Activated CD4-positive, alpha-beta T cell treated with anti-CD3 and anti-CD28 coated beads for 1 hour (primary cell): Measurements from ENCODE around the gene KLRD1.
"Not testable (repeated sequence)": the region's sequence is repeated elsewhere in the genome, so short reads cannot be mapped to it uniquely, and the experiment has no call there.

Experiments used
- DNase-seq: peaks from one replicate; pipeline ENCODE4 v3.0.0-alpha.2; 2020

The KLRD1 gene

GRCh38 chr12:10369557-10370415 lies 62.1 kb downstream of the KLRD1 start:
- no peak for DNase-seq

- not testable (repeated sequence) for DNase-seq
Observed at GRCh38 chr12:10371893-10372535, 64.3 kb downstream of the KLRD1 start.

DNA sequence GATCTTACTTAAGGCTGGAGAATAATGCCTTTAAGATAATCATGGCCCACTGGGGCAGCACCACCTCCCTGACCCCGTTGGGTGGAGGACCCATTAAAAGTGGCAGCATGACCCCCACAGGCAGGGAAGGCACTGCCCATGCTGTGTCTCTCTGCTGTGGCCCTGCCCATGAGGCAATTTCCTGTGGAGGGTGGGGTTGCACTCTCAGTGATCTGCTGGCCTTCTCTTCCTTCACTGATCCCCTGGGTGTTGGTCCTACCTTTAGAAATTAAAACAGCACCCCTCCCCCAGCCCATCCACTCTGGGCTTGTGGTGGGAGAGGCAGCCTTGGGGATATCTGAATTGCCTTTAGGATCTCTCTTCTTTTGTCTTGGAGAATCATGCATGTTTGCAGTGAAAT lies 64.9 kb downstream of the KLRD1 start:
- DNase-seq = no peak

DNA sequence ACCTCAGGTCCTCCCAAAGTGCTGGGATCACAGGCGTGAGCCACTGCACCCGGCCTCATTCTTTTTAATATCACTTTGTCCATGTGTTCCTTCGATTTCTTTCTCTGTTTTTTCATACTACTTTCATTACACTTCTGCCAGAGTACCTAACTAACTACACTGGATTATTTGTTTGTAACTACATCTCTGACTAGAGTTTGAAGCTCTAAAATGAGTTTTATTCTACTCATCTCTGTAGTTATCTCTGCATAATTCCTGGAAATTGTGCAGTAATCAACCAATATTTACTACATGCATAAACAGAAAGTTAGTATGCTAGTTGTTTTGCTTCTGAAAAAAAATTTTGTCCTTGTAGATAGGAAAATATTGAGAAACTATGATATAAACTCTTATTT lies 67.0 kb downstream of the KLRD1 start:
- no peak for DNase-seq

DNA sequence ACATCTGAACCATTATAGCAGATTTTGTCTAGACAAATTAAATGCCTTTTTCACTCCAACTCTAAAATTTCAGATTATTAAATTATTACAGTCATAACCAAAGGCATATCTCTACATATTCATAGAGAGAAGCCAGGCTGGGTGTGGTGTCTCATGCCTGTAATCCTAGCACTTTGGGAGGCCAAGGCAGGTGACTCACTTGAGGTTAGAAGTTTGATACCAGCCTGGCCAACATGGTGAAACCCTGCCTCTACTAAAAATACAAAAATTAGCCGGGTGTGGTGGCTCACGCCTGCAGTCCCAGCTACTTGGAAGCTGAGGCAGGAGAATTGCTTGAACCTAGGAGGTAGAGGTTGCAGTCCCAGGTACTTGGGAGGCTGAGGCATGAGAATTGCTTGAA lies 71.1 kb downstream of the KLRD1 start:
- DNase-seq = not testable (repeated sequence)
